Hepatocyte (in vitro differentiated cells): Measurements from ENCODE around the gene COQ2. TPM values are rescaled to one million over a fixed set of nuclear protein-coding genes. Genes with fewer than 3 reads are reported as not detected.

Source experiments
- DNase-seq: peaks from one replicate; pipeline ENCODE4 v3.0.0-alpha.2; 2016; ENCODE audit warnings: low spot score
- H2AFZ ChIP-seq: fragments of 200-600 bp; sonication (generic); 2 replicates; pipeline ENCODE4 v1.6.0; 2016; ENCODE audit warnings: antibody characterized with exemption, mild to moderate bottlenecking
- H3K27ac ChIP-seq: fragments of 200-600 bp; sonication (generic); 2 replicates; pipeline ENCODE4 v1.5.1; 2016; ENCODE audit warnings: mild to moderate bottlenecking
- H3K27me3 ChIP-seq: fragments of 200-600 bp; sonication (generic); 2 replicates; pipeline ENCODE4 v1.6.1; 2016
- H3K36me3 ChIP-seq: fragments of 200-600 bp; sonication (generic); replicated peaks from 2 replicates; pipeline ENCODE4 v1.5.1; 2016; ENCODE audit warnings: low read depth; ENCODE audit not compliant: insufficient read depth
- H3K4me1 ChIP-seq: fragments of 200-600 bp; sonication (generic); 2 replicates; pipeline ENCODE4 v1.5.1; 2016; ENCODE audit warnings: mild to moderate bottlenecking, moderate library complexity; ENCODE audit not compliant: insufficient read depth
- H3K4me2 ChIP-seq: fragments of 200-600 bp; sonication (generic); 2 replicates; pipeline ENCODE4 v1.6.0; 2016
- H3K4me3 ChIP-seq: fragments of 200-600 bp; sonication (generic); 2 replicates; pipeline ENCODE4 v1.5.1; 2016; ENCODE audit warnings: mild to moderate bottlenecking
- H3K79me2 ChIP-seq: fragments of 200-600 bp; sonication (generic); 2 replicates; pipeline ENCODE4 v1.6.0; 2017; ENCODE audit warnings: mild to moderate bottlenecking
- H3K9me2 ChIP-seq: fragments of 200-600 bp; sonication (generic); replicated peaks from 2 replicates; pipeline ENCODE4 v1.6.0; 2017; ENCODE audit warnings: mild to moderate bottlenecking; ENCODE audit not compliant: insufficient read depth
- H3K9me3 ChIP-seq: fragments of 200-600 bp; sonication (generic); 2 replicates; pipeline ENCODE4 v1.5.1; 2016; ENCODE audit warnings: low read depth, mild to moderate bottlenecking
- H4K20me1 ChIP-seq: fragments of 200-600 bp; sonication (generic); 2 replicates; pipeline ENCODE4 v1.6.0; 2016; ENCODE audit warnings: mild to moderate bottlenecking; ENCODE audit not compliant: insufficient read depth, poor library complexity, severe bottlenecking
- EZH2 ChIP-seq: fragments of 200-600 bp; sonication (generic); IDR thresholded peaks from 2 replicates; pipeline ENCODE4 v1.6.1; 2016; ENCODE audit warnings: antibody characterized with exemption, mild to moderate bottlenecking, borderline replicate concordance
- EZH2phosphoT487 ChIP-seq: fragments of 200-600 bp; sonication (generic); IDR thresholded peaks from one replicate; pipeline ENCODE4 v1.6.1; 2018; ENCODE audit warnings: antibody characterized with exemption, mild to moderate bottlenecking, low read depth, moderate library complexity; ENCODE audit not compliant: unreplicated experiment, severe bottlenecking
- WGBS: methylation state at CpG from one replicate; pipeline ENCODE4 v1.1.6; 2016; ENCODE audit warnings: low lambda C conversion rate; ENCODE audit errors: missing lambda C conversion rate; 5-methylcytosine and 5-hydroxymethylcytosine counted together
- polyA plus RNA-seq: library from polyadenylated mRNA; unstranded; fragments of >200 nt; fragmentation: Nextera tagmentation; extraction: Ambion mirVana; gene quantifications from 2 replicates; pipeline ENCODE4 v1.2.1, GENCODE V29; 2016
- total RNA-seq: library from RNA; depleted of rRNA; stranded (reverse); fragments of >200 nt; gene quantifications from 2 replicates; pipeline ENCODE4 v1.2.3, GENCODE V29; 2014
- TF ChIP-seq, protein P1 (sequence below): fragments of 200-600 bp; sonication (generic); IDR thresholded peaks from 2 replicates; pipeline ENCODE4 v1.5.1; 2016; ENCODE audit warnings: antibody characterized with exemption, mild to moderate bottlenecking; ENCODE audit not compliant: poor library complexity

The COQ2 gene
- total and polyA plus RNA-seq, 2 experiments from 2014 or later, result 13.4 to 18.6 TPM

DNA sequence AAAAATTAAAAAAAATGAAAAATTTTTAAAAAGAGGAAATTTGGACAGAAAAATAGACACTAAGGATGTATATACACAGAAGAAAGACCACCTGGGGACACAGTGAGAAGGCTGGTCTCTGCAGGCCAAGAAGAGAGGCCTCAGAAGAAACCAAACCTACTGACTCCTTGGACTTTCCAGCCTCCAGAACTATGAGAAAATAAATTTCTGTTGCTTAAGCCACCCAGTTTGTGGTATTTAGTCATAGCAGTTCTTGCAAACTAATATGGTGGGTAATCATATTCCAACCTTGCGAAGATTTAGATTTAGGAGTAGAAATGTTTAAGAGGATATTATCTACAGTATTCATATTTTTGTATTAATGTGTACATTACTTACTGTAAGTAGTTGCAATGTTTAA, 56.4 kb downstream of the COQ2 start:
- Histone ChIP-seq H3K9me3 (no peaks in the 10 kb centered on the region), H3K4me2 (no peak overlapping the region), H3K27ac (no peak overlapping the region), H4K20me1 (no peaks in the 10 kb centered on the region), H2AFZ (no peak overlapping the region), H3K36me3 (no peaks in the 10 kb centered on the region), H3K79me2 (no peaks in the 10 kb centered on the region), H3K4me3 (no peak overlapping the region), H3K9me2 (no peaks in the 10 kb centered on the region), H3K27me3 (no peaks in the 10 kb centered on the region), H3K4me1 (no peaks in the 10 kb centered on the region)
- no peak for DNase-seq
- TF ChIP-seq EZH2, result no peak
- no peak for TF ChIP-seq EZH2phosphoT487
- TF ChIP-seq, protein P1, sequence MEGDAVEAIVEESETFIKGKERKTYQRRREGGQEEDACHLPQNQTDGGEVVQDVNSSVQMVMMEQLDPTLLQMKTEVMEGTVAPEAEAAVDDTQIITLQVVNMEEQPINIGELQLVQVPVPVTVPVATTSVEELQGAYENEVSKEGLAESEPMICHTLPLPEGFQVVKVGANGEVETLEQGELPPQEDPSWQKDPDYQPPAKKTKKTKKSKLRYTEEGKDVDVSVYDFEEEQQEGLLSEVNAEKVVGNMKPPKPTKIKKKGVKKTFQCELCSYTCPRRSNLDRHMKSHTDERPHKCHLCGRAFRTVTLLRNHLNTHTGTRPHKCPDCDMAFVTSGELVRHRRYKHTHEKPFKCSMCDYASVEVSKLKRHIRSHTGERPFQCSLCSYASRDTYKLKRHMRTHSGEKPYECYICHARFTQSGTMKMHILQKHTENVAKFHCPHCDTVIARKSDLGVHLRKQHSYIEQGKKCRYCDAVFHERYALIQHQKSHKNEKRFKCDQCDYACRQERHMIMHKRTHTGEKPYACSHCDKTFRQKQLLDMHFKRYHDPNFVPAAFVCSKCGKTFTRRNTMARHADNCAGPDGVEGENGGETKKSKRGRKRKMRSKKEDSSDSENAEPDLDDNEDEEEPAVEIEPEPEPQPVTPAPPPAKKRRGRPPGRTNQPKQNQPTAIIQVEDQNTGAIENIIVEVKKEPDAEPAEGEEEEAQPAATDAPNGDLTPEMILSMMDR, result no peak
- 100% methylated on average over 1 of the region's 1 CpG for WGBS

DNA sequence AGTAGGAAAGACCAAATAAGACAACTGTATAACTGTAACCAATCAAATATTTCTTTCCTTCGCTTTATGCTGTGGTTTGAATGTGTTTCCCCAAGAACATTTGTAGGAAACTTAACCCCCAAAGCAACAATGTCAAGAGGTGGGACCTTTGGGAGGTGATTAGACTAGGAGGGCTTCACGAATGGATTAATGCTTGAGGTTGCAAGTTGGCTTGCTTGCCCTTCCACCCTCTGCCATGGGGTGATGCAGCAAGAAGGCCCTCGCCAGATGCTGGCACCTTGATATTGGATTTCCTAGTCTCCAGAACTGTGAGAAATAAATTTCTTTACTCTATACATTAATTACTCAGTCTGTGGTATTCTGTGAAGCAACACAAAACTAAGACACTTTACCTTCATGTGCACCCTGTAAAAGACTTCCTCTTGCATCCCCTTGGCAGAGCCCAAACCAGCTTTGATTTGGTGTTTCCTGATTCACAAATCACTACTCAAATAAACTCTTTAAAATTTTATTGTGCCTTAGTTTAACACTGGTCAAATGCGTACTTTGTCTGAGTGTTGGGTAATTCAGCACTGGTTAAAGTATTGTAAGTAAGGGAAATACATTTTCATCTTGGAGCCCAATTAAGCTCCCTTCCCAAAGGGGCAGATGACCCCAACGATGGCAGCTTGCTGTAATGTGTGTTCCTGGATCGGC, 59.9 kb downstream of the COQ2 start:
- Histone ChIP-seq H3K27me3 (no peaks in the 10 kb centered on the region), H3K4me1 (no peaks in the 10 kb centered on the region), H3K9me3 (no peaks in the 10 kb centered on the region), H3K27ac (no peak overlapping the region), H3K36me3 (no peaks in the 10 kb centered on the region), H2AFZ (no peak overlapping the region), H3K9me2 (no peaks in the 10 kb centered on the region), H3K79me2 (no peaks in the 10 kb centered on the region), H3K4me3 (no peak overlapping the region), H3K4me2 (no peak overlapping the region), H4K20me1 (no peaks in the 10 kb centered on the region)
- no peak for DNase-seq
- TF ChIP-seq, protein P1, result no peak
- TF ChIP-seq EZH2phosphoT487 (no peak), EZH2 (no peak)
- 89% methylated on average over 6 of the region's 6 CpGs for WGBS

DNA sequence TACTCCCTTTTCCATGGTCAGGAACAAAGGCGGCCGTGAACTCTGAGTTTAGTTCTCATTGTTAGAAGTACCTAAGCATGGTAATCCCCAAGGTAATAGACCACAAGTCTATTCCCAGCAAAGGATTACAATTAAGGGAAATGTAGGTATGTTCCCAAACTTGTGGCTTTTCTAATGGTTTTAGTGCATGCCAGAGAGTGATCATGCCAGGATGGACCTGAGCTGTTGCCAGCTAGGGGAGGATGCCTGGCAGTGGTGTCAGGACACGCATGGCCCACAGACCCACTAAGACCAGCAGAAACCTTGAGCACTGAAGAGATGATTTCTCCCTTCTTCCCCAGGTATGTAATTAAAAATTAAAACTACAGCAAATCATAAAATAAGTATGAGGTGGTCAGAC, 60.8 kb downstream of the COQ2 start:
- Histone ChIP-seq H3K36me3 (no peaks in the 10 kb centered on the region), H3K9me2 (no peaks in the 10 kb centered on the region), H3K27me3 (no peaks in the 10 kb centered on the region), H3K4me1 (no peaks in the 10 kb centered on the region), H3K4me2 (no peak overlapping the region), H2AFZ (no peak overlapping the region), H3K27ac (no peak overlapping the region), H3K79me2 (no peaks in the 10 kb centered on the region), H4K20me1 (no peaks in the 10 kb centered on the region), H3K9me3 (no peaks in the 10 kb centered on the region), H3K4me3 (no peak overlapping the region)
- 94% methylated on average over 3 of the region's 3 CpGs for WGBS
- TF ChIP-seq EZH2 (no peak), EZH2phosphoT487 (no peak)
- TF ChIP-seq, protein P1, result no peak
- no peak for DNase-seq
